HG03575 (cell line): ENCODE data around the gene DAO.

Source experiments
- ATAC-seq: cut with Tn5 transposase; IDR thresholded peaks from one replicate; pipeline ENCODE4 v1.9.1; 2021; ENCODE audit not compliant: unreplicated experiment, insufficient number of reproducible peaks, low FRiP score; ENCODE audit errors: extremely low read depth

Gene DAO

DNA sequence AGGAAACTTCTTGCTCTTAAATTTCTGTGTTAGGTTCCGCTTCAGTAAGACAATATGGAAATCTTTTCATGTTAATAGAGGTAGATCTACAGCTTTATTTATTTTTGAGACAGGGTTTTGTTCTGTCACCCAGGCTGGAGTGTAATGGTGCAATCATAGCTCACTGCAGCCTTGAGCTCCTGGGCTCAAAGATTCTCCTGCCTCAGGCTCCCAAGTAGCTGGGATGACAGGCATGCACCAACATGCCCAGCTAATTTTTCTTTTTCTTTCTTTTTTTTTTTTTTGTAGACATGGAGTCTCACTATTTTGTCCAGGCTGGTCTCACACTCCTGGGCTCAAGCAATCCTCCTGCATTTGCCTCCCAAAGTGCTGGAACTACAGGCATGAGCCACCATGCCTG, 70.1 kb downstream of the DAO start:
- ATAC-seq: no peak
